H9 (cell line): ENCODE data around the gene ZBP1. TPM values are rescaled to one million over a fixed set of nuclear protein-coding genes. Genes with fewer than 3 reads are reported as not detected.

Experiments used
- DNase-seq: peaks from one replicate; pipeline ENCODE4 v3.0.0-alpha.2; 2017
- H2AFZ ChIP-seq: one replicate; pipeline ENCODE4 v1.6.1; 2013; ENCODE audit warnings: mild to moderate bottlenecking, low read length, control low read depth, moderate library complexity
- H2AK5ac ChIP-seq: 2 replicates; pipeline ENCODE4 v1.6.1; 2013; ENCODE audit warnings: low read length, control low read depth, mixed read lengths; ENCODE audit not compliant: insufficient read length
- H2BK120ac ChIP-seq: one replicate; pipeline ENCODE4 v1.6.1; 2013; ENCODE audit warnings: low read depth, mild to moderate bottlenecking, low read length, control low read depth, inconsistent platforms; ENCODE audit not compliant: poor library complexity, severe bottlenecking
- H2BK12ac ChIP-seq: 2 replicates; pipeline ENCODE4 v1.6.1; 2013; ENCODE audit warnings: low read length, control low read depth, mixed read lengths, low read depth; ENCODE audit not compliant: insufficient read length
- H2BK15ac ChIP-seq: 2 replicates; pipeline ENCODE4 v1.6.1; 2013; ENCODE audit warnings: low read depth, low read length, control low read depth
- H2BK20ac ChIP-seq: one replicate; pipeline ENCODE4 v1.6.1; 2013; ENCODE audit warnings: low read depth, mild to moderate bottlenecking, low read length, control low read depth, inconsistent platforms; ENCODE audit not compliant: poor library complexity, severe bottlenecking
- H2BK5ac ChIP-seq: 2 replicates; pipeline ENCODE4 v1.6.1; 2013; ENCODE audit warnings: low read length, control low read depth, mixed read lengths; ENCODE audit not compliant: insufficient read length
- H3K14ac ChIP-seq: 2 replicates; pipeline ENCODE4 v1.6.1; 2013; ENCODE audit warnings: low read length, control low read depth; ENCODE audit not compliant: insufficient read depth
- H3K18ac ChIP-seq: 2 replicates; pipeline ENCODE4 v1.6.1; 2013; ENCODE audit warnings: low read depth, mild to moderate bottlenecking, mixed read lengths, low read length, control low read depth; ENCODE audit not compliant: insufficient read length
- H3K23ac ChIP-seq: 2 replicates; pipeline ENCODE4 v1.6.1; 2013; ENCODE audit warnings: low read length, control low read depth, mixed read lengths, low read depth; ENCODE audit not compliant: insufficient read length
- H3K23me2 ChIP-seq: 2 replicates; pipeline ENCODE4 v1.6.1; 2013; ENCODE audit warnings: low read depth, mild to moderate bottlenecking, mixed read lengths, low read length, control low read depth; ENCODE audit not compliant: insufficient read length, poor library complexity, severe bottlenecking
- H3K27ac ChIP-seq: 2 replicates; pipeline ENCODE4 v1.5.1; 2013; ENCODE audit warnings: low read length, control low read depth, mixed read lengths, low read depth; ENCODE audit not compliant: insufficient read length
- H3K27me3 ChIP-seq: 2 replicates; pipeline ENCODE4 v1.6.1; 2013; ENCODE audit warnings: low read length, control low read depth, inconsistent platforms; ENCODE audit not compliant: insufficient read depth
- H3K4ac ChIP-seq: 2 replicates; pipeline ENCODE4 v1.6.1; 2013; ENCODE audit warnings: low read depth, mild to moderate bottlenecking, control low read depth, inconsistent platforms, low read length, moderate library complexity
- H3K4me1 ChIP-seq: 2 replicates; pipeline ENCODE4 v1.6.1; 2013; ENCODE audit warnings: low read length, control low read depth, inconsistent platforms; ENCODE audit not compliant: insufficient read depth
- H3K4me2 ChIP-seq: 2 replicates; pipeline ENCODE4 v1.6.1; 2013; ENCODE audit warnings: low read length, control low read depth, mixed read lengths; ENCODE audit not compliant: insufficient read length, insufficient read depth
- H3K56ac ChIP-seq: 2 replicates; pipeline ENCODE4 v1.6.1; 2013; ENCODE audit warnings: low read depth, mild to moderate bottlenecking, mixed read lengths, low read length, control low read depth; ENCODE audit not compliant: insufficient read length
- H3K79me1 ChIP-seq: 2 replicates; pipeline ENCODE4 v1.6.1; 2013; ENCODE audit warnings: low read depth, mild to moderate bottlenecking, moderate library complexity, low read length, control low read depth, inconsistent platforms; ENCODE audit not compliant: insufficient read depth, poor library complexity, severe bottlenecking
- H3K79me2 ChIP-seq: 2 replicates; pipeline ENCODE4 v1.6.1; 2013; ENCODE audit warnings: low read length, control low read depth, inconsistent platforms; ENCODE audit not compliant: insufficient read depth
- H3K9ac ChIP-seq: 2 replicates; pipeline ENCODE4 v1.6.1; 2013; ENCODE audit warnings: low read length, control low read depth, mixed read lengths; ENCODE audit not compliant: insufficient read length; ENCODE audit errors: extremely low read depth
- H3K9me3 ChIP-seq: one replicate; pipeline ENCODE4 v1.6.1; 2013; ENCODE audit warnings: low read depth, low read length, inconsistent platforms; ENCODE audit not compliant: control insufficient read depth
- H3T11ph ChIP-seq: one replicate; pipeline ENCODE4 v1.6.1; 2013; ENCODE audit warnings: mild to moderate bottlenecking, low read length, control low read depth, inconsistent platforms
- H4K20me1 ChIP-seq: one replicate; pipeline ENCODE4 v1.6.1; 2013; ENCODE audit not compliant: control insufficient read depth, insufficient read length, insufficient read depth
- H4K5ac ChIP-seq: 2 replicates; pipeline ENCODE4 v1.6.1; 2013; ENCODE audit warnings: low read depth, mild to moderate bottlenecking, mixed read lengths, low read length, control low read depth; ENCODE audit not compliant: insufficient read length
- H4K8ac ChIP-seq: replicated peaks from 2 replicates; pipeline ENCODE4 v1.6.1; 2013; ENCODE audit warnings: low read length, control low read depth, mixed read lengths, low read depth; ENCODE audit not compliant: insufficient read length
- H4K91ac ChIP-seq: 2 replicates; pipeline ENCODE4 v1.6.1; 2013; ENCODE audit warnings: low read depth, mild to moderate bottlenecking, moderate library complexity, mixed read lengths, low read length, control low read depth; ENCODE audit not compliant: insufficient read length
- H3K27ac Mint-ChIP-seq, 3 experiments: 2 replicates in 2 of 3; 3 replicates in 1 of 3; pipeline ENCODE4 v1.8.0; 2020 to 2021; ENCODE audit warnings: mixed read lengths in 3 of 3, mild to moderate bottlenecking in 1 of 3, moderate library complexity in 1 of 3
- H3K27me3 Mint-ChIP-seq: 2 replicates; pipeline ENCODE4 v1.8.0; 2021; ENCODE audit warnings: low read depth, mild to moderate bottlenecking, moderate library complexity, mixed read lengths
- H3K36me3 Mint-ChIP-seq, 3 experiments: 2 replicates in 2 of 3; 3 replicates in 1 of 3; pipeline ENCODE4 v1.8.0; 2020 to 2021; ENCODE audit warnings: low read depth in 3 of 3, mixed read lengths in 3 of 3; ENCODE audit not compliant: insufficient read depth in 1 of 3
- H3K4me1 Mint-ChIP-seq, 2 experiments: 2 replicates each; pipeline ENCODE4 v1.8.0; 2020; ENCODE audit warnings: mixed read lengths in 2 of 2
- H3K4me3 Mint-ChIP-seq, 2 experiments: 2 replicates in 1 of 2; 3 replicates in 1 of 2; pipeline ENCODE4 v1.8.0; 2020 to 2021; ENCODE audit warnings: mild to moderate bottlenecking in 2 of 2, mixed read lengths in 2 of 2, moderate library complexity in 1 of 2
- H3K9me3 Mint-ChIP-seq, 2 experiments: 2 replicates in 1 of 2; 3 replicates in 1 of 2; pipeline ENCODE4 v1.8.0; 2020; ENCODE audit warnings: mild to moderate bottlenecking in 2 of 2, mixed read lengths in 2 of 2, moderate library complexity in 1 of 2
- total RNA-seq: library from RNA; stranded (reverse); gene quantifications from 2 replicates; pipeline ENCODE4 v1.2.1, GENCODE V29; 2021
- TF ChIP-seq, protein P1 (sequence below): fragments of 200-600 bp; sonication (generic); conservative IDR thresholded peaks from 3 replicates; pipeline ENCODE4 v1.8.0; 2021; ENCODE audit warnings: antibody characterized with exemption, mild to moderate bottlenecking

ZBP1 gene
- total RNA-seq, 1 experiment from 2014 or later = not detected

DNA sequence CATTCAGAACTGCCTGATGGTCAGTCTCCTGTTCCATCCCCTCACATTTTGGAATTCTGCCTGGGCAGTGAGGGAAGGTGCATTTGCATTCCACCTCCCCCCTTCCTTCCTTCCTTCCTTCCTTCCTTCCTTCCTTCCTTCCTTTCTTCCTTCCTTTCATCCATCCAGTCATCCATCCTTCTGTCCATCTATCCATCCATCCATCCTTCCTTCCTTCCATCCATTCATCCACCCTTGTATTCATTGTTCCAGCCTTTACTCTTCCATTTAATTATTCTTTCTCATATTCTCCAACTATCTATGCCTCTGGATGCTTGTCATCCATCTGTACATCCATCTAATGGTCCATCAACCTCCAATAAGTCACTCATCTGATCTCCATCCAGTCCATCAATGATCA lies 45.3 kb downstream of the ZBP1 start:
- H2BK120ac ChIP-seq = no peak overlapping the region
- H2AFZ ChIP-seq = no peak overlapping the region
- Mint-ChIP-seq H3K4me3 (no peak overlapping the region), H3K36me3 (no peaks in the 10 kb centered on the region; a peak in 1 of 7 replicates), H3K4me1 (peaks cover 20 to 22% of the 10 kb centered on the region in 2 experiments), H3K27ac (no peak overlapping the region), H3K27me3 (peaks cover 12% of the 10 kb centered on the region), H3K9me3 (no peaks in the 10 kb centered on the region)
- no peaks in the 10 kb centered on the region for H3K23me2 ChIP-seq
- H3K27ac ChIP-seq = no peak overlapping the region
- H3K18ac ChIP-seq = no peak overlapping the region
- H4K91ac ChIP-seq = no peak overlapping the region
- no peak overlapping the region for H2BK15ac ChIP-seq
- no peak overlapping the region for H3K23ac ChIP-seq
- no peaks in the 10 kb centered on the region; the same call in 1 of the 2 replicates for H3K4me1 ChIP-seq
- no peaks in the 10 kb centered on the region; the same call in none of the 2 replicates for H3K27me3 ChIP-seq
- TF ChIP-seq, protein P1, sequence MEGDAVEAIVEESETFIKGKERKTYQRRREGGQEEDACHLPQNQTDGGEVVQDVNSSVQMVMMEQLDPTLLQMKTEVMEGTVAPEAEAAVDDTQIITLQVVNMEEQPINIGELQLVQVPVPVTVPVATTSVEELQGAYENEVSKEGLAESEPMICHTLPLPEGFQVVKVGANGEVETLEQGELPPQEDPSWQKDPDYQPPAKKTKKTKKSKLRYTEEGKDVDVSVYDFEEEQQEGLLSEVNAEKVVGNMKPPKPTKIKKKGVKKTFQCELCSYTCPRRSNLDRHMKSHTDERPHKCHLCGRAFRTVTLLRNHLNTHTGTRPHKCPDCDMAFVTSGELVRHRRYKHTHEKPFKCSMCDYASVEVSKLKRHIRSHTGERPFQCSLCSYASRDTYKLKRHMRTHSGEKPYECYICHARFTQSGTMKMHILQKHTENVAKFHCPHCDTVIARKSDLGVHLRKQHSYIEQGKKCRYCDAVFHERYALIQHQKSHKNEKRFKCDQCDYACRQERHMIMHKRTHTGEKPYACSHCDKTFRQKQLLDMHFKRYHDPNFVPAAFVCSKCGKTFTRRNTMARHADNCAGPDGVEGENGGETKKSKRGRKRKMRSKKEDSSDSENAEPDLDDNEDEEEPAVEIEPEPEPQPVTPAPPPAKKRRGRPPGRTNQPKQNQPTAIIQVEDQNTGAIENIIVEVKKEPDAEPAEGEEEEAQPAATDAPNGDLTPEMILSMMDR = no peak
- H3K56ac ChIP-seq = no peak overlapping the region
- no peak overlapping the region for H4K5ac ChIP-seq
- no peak for DNase-seq
- H3K4me2 ChIP-seq = no peak overlapping the region
- H3K79me1 ChIP-seq = no peaks in the 10 kb centered on the region
- H3K9me3 ChIP-seq = no peaks in the 10 kb centered on the region
- no peak overlapping the region for H3K9ac ChIP-seq
- H3K79me2 ChIP-seq = no peaks in the 10 kb centered on the region
- H3K4ac ChIP-seq = no peak overlapping the region
- no peaks in the 10 kb centered on the region for H4K20me1 ChIP-seq
- H3T11ph ChIP-seq = no peak overlapping the region
- no peak overlapping the region for H2BK12ac ChIP-seq
- H2BK5ac ChIP-seq = no peak overlapping the region
- no peak overlapping the region for H4K8ac ChIP-seq
- H3K14ac ChIP-seq = no peak overlapping the region
- no peak overlapping the region for H2BK20ac ChIP-seq
- H2AK5ac ChIP-seq = no peak overlapping the region
